ENCODE results near the gene ASIC4.

Gene ASIC4

GRCh38 chr2:219497495-219498279 lies 16.6 kb upstream of the ASIC4 start:
- no peak for DNase-seq (ENCODE audit: extremely low read depth, low read depth)
- no peak for TF ChIP-seq CTCF (IDR thresholded peaks at IDR 0.05; ENCODE audit: low read depth, low read length, missing control alignments)
- H3K4me3 ChIP-seq (replicated peaks; ENCODE audit: low read depth, low read length) = peak overlapping the region; percentile 83

GRCh38 chr2:219498280-219499057 lies 15.8 kb upstream of the ASIC4 start, which contains the start of gene GMPPA:
Gene GMPPA (plus strand): TSS chr2:219498891. CDS start chr2:219499976, 1,085 bp downstream.
- H3K4me3 ChIP-seq (replicated peaks; ENCODE audit: low read depth, low read length) = peak within 1 kb of the TSS; percentile 83
- peak; percentile 98 for DNase-seq (ENCODE audit: extremely low read depth, low read depth)

GRCh38 chr2:219499058-219499307 lies 15.3 kb upstream of the ASIC4 start:
- DNase-seq (ENCODE audit: extremely low read depth, low read depth) = no peak
- peak overlapping the region; percentile 83 for H3K4me3 ChIP-seq (replicated peaks; ENCODE audit: low read depth, low read length)
- no peak for TF ChIP-seq CTCF (IDR thresholded peaks at IDR 0.05; ENCODE audit: low read depth, low read length, missing control alignments)

More at GRCh38 chr2:219498280-219499057, 15.8 kb upstream of the ASIC4 start, which contains the start of gene GMPPA:
- TF ChIP-seq CTCF (IDR thresholded peaks at IDR 0.05; ENCODE audit: low read depth, low read length, missing control alignments) = no peak

GRCh38 chr2:219499555-219499954 lies 14.7 kb upstream of the ASIC4 start:
- no peak for DNase-seq (ENCODE audit: extremely low read depth, low read depth)
- TF ChIP-seq CTCF (IDR thresholded peaks at IDR 0.05; ENCODE audit: low read depth, low read length, missing control alignments) = no peak

GRCh38 chr2:219500135-219500534 lies 14.1 kb upstream of the ASIC4 start:
- no peak for DNase-seq (ENCODE audit: extremely low read depth, low read depth)
- H3K4me3 ChIP-seq (replicated peaks; ENCODE audit: low read depth, low read length) = peak overlapping the region; percentile 83; the same call in 1 of the 2 replicates
- peak; percentile 44 for TF ChIP-seq CTCF (IDR thresholded peaks at IDR 0.05; ENCODE audit: low read depth, low read length, missing control alignments)

More at GRCh38 chr2:219499555-219499954, 14.7 kb upstream of the ASIC4 start:
- H3K4me3 ChIP-seq (replicated peaks; ENCODE audit: low read depth, low read length) = peak overlapping the region; percentile 83

- DNase-seq (ENCODE audit: extremely low read depth, low read depth) = no peak
- TF ChIP-seq CTCF (IDR thresholded peaks at IDR 0.05; ENCODE audit: low read depth, low read length, missing control alignments) = no peak
- no peak overlapping the region for H3K4me3 ChIP-seq (replicated peaks; ENCODE audit: low read depth, low read length)
Measured at GRCh38 chr2:219501849-219502248, 12.4 kb upstream of the ASIC4 start.

Data from HFF-Myc (cell line).